Myocyte (in vitro differentiated cells): ENCODE data around the gene PGR. TPM values are rescaled to one million over a fixed set of nuclear protein-coding genes. Genes with fewer than 3 reads are reported as not detected.
"Not testable (repeated sequence)": the region's sequence is repeated elsewhere in the genome, so short reads cannot be mapped to it uniquely, and the experiment has no call there.

Source experiments
- DNase-seq: peaks from one replicate; pipeline ENCODE4 v3.0.0-alpha.2; 2012; ENCODE audit warnings: low read depth
- total RNA-seq: library from RNA; depleted of rRNA; stranded (reverse); fragments of >200 nt; gene quantifications from 2 replicates; pipeline ENCODE4 v1.2.3, GENCODE V29; 2014

The PGR gene
- total RNA-seq, 1 donor from 2014 or later = not detected

- DNase-seq = no peak
Measured at GRCh38 chr11:101082813-101083212, 46.8 kb downstream of the PGR start.

- no peak for DNase-seq
Measured at GRCh38 chr11:101063706-101064105, 65.9 kb downstream of the PGR start.

- DNase-seq = no peak
Measured at GRCh38 chr11:101061606-101062005, 68.0 kb downstream of the PGR start.

DNA sequence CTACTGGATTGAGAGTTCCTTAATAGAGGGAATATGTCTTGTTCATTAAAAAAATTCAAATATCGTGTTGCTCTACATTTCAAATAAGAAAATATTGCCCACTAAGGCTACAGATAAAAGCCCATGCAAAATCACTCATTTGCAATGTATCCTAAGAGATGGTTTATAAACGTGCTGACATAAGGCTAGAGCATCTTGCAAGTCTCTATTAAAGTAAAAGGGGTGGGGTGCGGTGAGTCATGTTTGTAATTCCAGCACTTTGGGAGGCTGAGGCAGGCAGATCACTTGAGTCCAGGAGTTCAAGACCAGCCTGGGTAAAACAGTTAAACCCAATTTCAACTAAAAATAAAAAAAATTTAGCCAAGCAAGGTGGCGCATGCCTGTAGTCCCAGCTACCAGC, 70.3 kb downstream of the PGR start:
- DNase-seq = no peak

GRCh38 chr11:101053492-101053891, 76.1 kb downstream of the PGR start:
- no peak for DNase-seq

DNA sequence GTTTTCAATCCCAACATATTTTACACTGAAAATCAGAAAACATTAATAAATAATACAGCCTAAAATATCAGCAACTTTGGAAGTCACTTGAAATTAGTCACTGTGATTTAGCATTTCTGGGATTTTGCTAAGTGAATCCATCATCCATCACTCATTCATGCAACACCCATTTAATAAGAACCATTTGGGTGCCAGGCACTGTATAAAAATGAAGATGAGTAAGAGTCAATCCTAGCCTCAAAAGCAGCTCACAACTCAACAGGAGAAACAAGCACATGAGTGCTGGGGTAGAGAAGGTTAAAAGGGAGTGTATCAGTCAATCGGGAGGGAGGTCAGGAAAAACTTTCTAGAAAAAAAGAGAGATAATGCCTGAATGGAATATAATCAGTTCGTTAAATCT, 77.9 kb downstream of the PGR start:
- DNase-seq = no peak

DNA sequence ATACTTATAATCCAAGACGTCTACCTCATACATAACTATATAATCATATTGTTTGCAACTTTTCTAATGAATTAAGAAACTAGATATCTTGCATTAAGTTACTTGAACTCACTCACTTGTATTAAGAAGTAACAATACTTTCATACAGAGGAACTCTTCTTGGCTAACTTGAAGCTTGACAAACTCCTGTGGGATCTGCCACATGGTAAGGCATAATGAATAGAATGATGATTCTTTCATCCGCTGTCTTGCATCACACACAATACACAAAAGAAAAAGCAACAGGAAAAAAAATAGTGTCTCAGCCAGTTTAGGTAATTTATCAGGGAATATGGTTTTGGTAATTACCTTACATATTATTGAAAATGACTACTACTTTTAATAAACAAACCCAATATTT, 79.8 kb downstream of the PGR start:
- DNase-seq = no peak

DNA sequence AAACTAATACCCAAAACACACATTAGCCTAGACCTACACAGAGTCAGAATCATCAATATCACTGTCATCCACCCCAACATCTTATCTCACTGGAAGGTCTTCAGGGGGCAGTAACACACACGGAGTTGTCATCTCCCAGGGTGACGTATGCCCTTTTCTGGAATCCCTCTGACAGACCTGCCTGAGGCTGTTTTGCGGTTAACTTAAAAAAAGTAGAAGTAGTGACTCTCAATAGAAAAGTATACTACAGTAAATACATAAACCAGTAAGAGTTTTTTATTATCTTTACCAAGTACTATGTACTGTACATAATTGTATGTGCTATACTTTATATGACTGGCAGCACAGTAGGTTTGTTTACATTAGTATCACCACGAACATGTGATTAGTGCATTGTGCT, 80.5 kb downstream of the PGR start:
- DNase-seq = no peak

- DNase-seq = no peak
Measured at GRCh38 chr11:101048479-101048878, 81.1 kb downstream of the PGR start.

- DNase-seq = no peak
Measured at GRCh38 chr11:101046947-101047346, 82.7 kb downstream of the PGR start.

DNA sequence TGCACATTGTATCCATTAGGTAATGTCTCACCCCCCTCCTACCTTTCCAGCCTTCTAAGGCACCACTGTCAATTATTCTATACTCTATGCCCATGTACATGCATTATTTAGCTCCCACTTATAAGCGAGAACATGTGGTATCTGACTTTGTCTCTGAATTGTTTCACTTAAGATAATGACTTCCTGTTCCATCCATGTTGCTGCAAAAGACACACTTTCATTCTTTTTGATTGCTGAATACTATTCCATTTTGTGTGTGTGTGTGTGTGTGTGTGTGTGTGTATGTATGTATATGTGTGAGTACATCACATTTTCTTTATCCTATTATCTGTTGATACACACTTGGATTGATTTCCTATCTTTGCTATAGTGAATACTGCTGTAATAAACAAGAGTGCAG, 84.2 kb downstream of the PGR start:
- DNase-seq = no peak

DNA sequence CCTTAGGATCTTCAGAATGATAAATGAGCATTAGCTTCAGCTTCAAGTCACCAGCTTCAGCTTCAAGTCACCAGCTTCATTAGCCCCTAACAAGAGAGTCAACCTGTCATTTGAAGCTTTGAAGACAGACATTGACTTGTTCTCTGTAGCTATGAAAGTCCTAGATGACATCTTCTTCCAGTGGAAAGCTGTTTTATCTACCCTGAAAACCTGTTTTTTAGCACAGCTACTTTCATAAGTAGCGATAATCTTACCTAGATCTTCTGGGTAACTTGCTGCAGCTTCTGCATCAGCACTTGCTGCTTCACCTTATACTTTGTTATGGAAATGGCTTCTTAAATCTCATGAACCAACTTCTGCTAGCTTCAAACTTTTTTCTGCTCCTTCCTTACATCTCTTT, 85.7 kb downstream of the PGR start:
- no peak for DNase-seq

DNA sequence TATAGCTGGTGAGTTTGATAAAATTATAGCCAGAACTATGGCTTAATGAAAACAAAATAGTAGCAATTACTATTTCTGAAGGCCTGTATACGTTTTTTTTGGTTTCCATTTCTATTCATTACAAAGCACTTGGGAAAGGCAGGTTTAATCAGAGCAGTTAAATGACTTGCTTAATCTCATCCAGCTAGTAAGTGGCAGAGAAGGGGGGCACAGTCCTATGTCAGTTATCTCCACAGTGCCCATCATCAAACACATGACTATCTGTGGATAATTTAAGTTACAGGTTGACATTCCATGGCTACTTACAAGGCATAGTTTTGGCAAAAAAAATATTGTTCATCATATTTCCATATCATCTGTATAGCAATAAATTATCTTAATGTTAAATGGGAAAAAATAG, 93.7 kb downstream of the PGR start:
- no peak for DNase-seq

GRCh38 chr11:101034076-101034475, 95.5 kb downstream of the PGR start:
- DNase-seq = peak; percentile 13

GRCh38 chr11:101032991-101033390, 96.6 kb downstream of the PGR start:
- no peak for DNase-seq

GRCh38 chr11:101031713-101032112, 97.9 kb downstream of the PGR start:
- DNase-seq = no peak

DNA sequence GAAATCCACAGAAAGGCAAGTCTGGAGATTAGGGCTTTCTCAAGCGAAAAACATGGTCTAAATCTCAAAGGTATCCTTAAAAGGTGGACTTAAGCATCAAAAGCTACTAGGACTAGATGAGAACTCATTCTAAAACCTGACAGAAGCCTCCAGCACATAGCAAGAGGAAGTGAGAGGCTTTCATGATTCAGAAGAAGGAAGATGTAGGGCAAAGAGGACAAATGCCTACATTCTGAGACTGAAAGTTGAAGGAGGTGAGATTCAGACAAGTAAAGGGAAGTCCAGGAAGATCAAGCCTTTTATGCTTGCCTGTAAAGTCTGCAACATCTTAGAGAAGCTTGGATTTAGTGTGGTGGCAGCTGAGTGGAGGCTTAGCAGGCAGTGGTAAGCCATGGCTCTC, 98.9 kb downstream of the PGR start:
- DNase-seq = no peak

DNA sequence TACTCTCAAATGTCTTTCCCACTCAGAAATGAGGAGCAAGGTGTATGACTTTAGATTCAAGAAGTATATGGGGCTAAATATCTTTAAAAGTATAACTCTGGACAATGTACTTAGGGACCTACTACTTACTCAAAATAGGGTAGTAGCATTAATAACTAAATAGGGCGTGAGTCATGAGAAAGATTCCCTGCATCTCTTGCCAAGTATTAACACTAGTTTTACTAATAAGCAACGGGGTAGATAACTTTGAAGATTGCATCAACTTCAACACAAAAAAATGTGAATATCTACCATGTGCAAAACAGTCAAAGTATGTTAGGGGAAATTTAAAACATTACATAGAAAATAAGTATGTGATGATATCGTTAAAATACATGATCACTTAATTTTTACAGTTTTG, 99.6 kb downstream of the PGR start:
- DNase-seq = no peak

DNA sequence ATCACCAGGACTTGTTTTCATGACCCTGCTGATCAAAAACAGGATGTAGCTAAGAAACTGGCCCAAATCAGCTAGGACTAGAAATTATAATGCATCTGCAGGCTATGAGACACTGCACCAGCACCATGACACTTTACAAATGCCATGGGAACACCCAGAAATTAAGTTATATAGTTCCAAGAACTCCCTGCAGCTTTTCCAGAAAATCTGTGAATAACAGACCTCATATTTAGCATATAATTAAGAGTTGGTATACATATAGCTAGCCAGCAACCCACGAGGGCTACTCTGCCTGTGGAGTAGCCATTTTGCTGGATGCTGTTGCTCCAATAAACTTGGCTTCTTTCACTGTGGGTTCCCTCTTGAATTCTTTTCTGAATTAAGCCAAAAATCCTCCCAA, 101.0 kb downstream of the PGR start:
- DNase-seq = no peak

DNA sequence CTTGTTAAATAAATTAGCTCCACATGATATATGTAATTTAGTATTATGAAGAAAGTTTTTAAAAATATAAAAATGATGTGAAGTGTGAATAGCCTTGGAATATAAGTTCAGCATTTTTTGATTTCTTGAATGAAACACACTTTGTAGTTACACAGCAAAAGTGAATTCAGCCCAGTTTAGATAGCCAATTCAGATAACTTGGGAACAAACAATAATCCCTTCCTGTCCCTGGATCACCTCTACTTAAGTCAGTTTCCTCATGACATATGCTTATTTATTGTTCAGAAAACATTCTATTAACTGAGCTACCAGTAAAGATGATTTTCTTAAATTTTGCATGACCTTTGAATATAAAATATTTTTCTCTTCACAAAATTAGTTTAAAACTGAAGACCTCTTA, 107.4 kb downstream of the PGR start:
- DNase-seq = no peak

GRCh38 chr11:101019870-101020269, 109.7 kb downstream of the PGR start:
- no peak for DNase-seq

DNA sequence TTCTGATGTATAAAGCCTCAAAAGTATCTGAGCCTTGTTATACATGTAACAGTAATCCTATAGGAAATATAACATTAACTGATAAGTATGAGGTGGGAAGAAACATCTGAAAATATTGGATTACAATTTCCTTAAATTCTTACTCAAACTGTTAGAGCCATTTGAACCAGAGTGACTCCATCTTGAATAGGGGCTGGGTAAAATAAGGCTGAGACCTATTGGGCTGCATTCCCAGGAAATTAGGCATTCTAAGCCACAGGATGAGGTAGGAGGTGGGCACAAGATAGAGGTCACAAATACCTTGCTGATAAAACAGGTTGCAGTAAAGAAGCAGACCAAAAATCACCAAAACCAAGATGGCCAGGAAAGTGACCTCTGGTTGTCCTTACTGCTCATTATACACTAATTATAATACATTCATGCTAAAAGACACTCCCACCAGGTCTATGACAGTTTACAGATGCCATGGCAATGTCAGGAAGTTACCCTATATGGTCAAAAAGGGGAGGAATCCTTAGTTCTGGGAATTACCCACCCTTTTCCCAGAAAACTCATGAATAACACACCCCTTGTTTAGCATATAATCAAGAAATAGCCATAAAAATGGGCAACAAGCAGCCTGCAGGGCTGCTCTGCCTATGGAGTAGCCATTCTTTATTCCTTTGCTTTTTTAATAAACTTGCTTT, 114.9 kb downstream of the PGR start:
- DNase-seq = no peak

GRCh38 chr11:101013702-101014101, 115.9 kb downstream of the PGR start:
- DNase-seq = not testable (repeated sequence)

DNA sequence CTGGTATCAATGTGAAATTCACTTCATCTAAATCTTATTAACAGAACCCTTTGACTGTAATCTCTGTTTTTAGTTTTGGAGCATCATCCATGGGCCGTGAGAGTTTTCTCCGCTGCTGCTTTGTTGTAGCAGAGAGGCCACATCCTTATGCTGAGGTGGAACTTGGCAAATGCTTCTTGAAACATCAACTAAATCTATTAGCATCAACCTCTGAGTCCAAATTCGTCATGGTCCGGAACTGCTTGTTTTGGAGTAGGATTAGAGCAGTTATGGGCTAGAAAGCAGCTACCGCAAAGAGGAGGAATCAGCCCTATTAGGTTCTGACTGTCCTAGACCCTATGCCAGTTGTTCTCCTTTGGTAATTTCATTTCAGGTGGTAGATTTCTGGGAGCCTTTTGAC, 117.7 kb downstream of the PGR start:
- DNase-seq = no peak
